ENCODE measurements around the gene MTG1. TPM values are rescaled to one million over a fixed set of nuclear protein-coding genes. Genes with fewer than 3 reads are reported as not detected.
A peak's percentile ranks its signal among the peaks of the same experiment; 100 is the strongest.

MTG1 gene
- total RNA-seq, 4 donors from 2014 or later, result 26.5 to 139 (median 47.0) TPM

- no peak for TF ChIP-seq POLR2A (IDR thresholded peaks at IDR 0.05)
- TF ChIP-seq EP300 (IDR thresholded peaks at IDR 0.05; ENCODE audit: low read depth), result no peak
- TF ChIP-seq CTCF (IDR thresholded peaks at IDR 0.05), result no peak
- TF ChIP-seq POLR2AphosphoS5 (IDR thresholded peaks at IDR 0.05), result no peak
- WGBS, 2 donors (ENCODE audit: low coverage in 1 of 2), result 86% methylated on average over 12 of the region's 12 CpGs; no CpG with 5 or more reads in 1 of the 2 donors
- H3K4me3 ChIP-seq, result no peak overlapping the region
- in situ Hi-C loops (cut with MboI; ENCODE audit: low pct_ligation_motif_present in 1 of 4, low pct_unique_long_range_greater_than_20kb in 1 of 4, low sequenced_read_pairs in 3 of 4), result no loop called here
- peaks cover 0 to 42% (median 5%) of the 10 kb centered on the region in 4 donors for H3K36me3 ChIP-seq
- no peaks in the 10 kb centered on the region for H3K9me3 ChIP-seq
- H3K27ac ChIP-seq, result peak overlapping the region in 2 of 4 donors; percentile 17 to 65
- no peak for DNase-seq
- H3K4me1 ChIP-seq, result peaks cover 0 to 4% (median 0%) of the 10 kb centered on the region in 4 donors
- H3K27me3 ChIP-seq, result no peaks in the 10 kb centered on the region
- intact Hi-C loops (cut with DNase I; ENCODE audit: low total_unique reads), result no loop called here
Measured at GRCh38 chr10:133401500-133401899, 7.5 kb downstream of the MTG1 start.

DNA sequence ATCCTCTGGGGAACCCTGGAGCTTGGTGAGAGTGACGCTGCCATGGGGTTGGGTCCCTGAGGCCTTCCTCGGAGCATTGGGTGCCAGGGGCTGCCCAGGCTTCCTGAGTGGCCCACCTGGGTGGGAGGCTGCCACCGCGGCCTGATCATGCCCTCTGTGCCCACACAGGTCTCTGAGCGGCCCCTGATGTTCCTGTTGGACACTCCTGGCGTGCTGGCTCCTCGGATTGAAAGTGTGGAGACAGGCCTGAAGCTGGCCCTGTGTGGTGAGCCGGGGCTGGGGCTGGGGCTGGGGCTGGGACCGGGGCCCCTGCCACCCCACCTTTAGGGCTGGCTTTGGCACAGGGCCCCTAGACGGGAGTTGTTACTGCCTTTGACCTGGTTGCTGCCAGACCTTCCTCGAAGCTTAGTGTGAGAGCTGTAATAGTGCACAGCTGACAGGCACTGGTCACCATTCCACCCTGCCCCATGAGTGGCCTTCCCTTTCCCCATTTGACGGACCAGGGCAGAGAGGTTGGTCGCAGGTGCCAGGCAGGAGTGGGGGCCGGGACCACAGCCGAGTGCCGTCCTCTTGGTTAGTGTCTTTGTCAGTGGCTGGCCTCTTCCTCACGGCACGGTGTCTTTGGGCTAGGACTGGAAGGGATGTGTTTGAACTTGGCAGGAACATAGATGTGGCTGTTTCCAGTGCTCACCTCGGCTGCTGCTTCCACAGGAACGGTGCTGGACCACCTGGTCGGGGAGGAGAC is 8.2 kb downstream of the MTG1 start:
- peaks cover 0 to 4% (median 0%) of the 10 kb centered on the region in 4 donors for H3K4me1 ChIP-seq
- no peak overlapping the region for H3K4me3 ChIP-seq
- intact Hi-C loops (cut with DNase I; ENCODE audit: low total_unique reads) (no loop called here), in situ Hi-C loops (cut with MboI; ENCODE audit: low pct_ligation_motif_present in 1 of 4, low pct_unique_long_range_greater_than_20kb in 1 of 4, low sequenced_read_pairs in 3 of 4) (no loop called here)
- H3K27ac ChIP-seq, result peak overlapping the region in 1 of 4 donors; percentile 65
- WGBS, 2 donors (ENCODE audit: low coverage in 1 of 2), result 95% methylated on average over 18 of the region's 21 CpGs; no CpG with 5 or more reads in 1 of the 2 donors
- H3K9me3 ChIP-seq, result no peaks in the 10 kb centered on the region
- peaks cover 0 to 42% (median 5%) of the 10 kb centered on the region in 4 donors for H3K36me3 ChIP-seq
- TF ChIP-seq CTCF (IDR thresholded peaks at IDR 0.05), result no peak
- TF ChIP-seq EP300 (IDR thresholded peaks at IDR 0.05; ENCODE audit: low read depth), result no peak
- TF ChIP-seq POLR2A (IDR thresholded peaks at IDR 0.05), result no peak
- DNase-seq, result no peak
- no peaks in the 10 kb centered on the region for H3K27me3 ChIP-seq

GRCh38 chr10:133403359-133403758 is 9.4 kb downstream of the MTG1 start:
- Histone ChIP-seq H3K9me3 (no peaks in the 10 kb centered on the region), H3K27ac (no peak overlapping the region), H3K27me3 (no peaks in the 10 kb centered on the region), H3K4me1 (peaks cover 0 to 4% (median 0%) of the 10 kb centered on the region in 4 donors), H3K4me3 (no peak overlapping the region), H3K36me3 (peaks cover 0 to 49% (median 8%) of the 10 kb centered on the region in 4 donors)
- in situ Hi-C loops (cut with MboI; ENCODE audit: low pct_ligation_motif_present in 1 of 4, low pct_unique_long_range_greater_than_20kb in 1 of 4, low sequenced_read_pairs in 3 of 4), result no loop called here
- no peak for TF ChIP-seq CTCF (IDR thresholded peaks at IDR 0.05)
- no peak for DNase-seq
- 82 to 89% methylated on average over 11 to 16 of the region's 16 CpGs for WGBS, 2 donors (ENCODE audit: low coverage in 1 of 2)
- intact Hi-C loops (cut with DNase I; ENCODE audit: low total_unique reads), result no loop called here

GRCh38 chr10:133403784-133404183 is 9.8 kb downstream of the MTG1 start:
- Histone ChIP-seq H3K4me1 (peaks cover 0 to 4% (median 0%) of the 10 kb centered on the region in 4 donors), H3K27me3 (no peaks in the 10 kb centered on the region), H3K27ac (no peak overlapping the region), H3K9me3 (no peaks in the 10 kb centered on the region), H3K36me3 (peaks cover 0 to 49% (median 6%) of the 10 kb centered on the region in 4 donors), H3K4me3 (no peak overlapping the region)
- WGBS, 2 donors (ENCODE audit: low coverage in 1 of 2), result 92 to 96% methylated on average over 5 of the region's 5 CpGs
- TF ChIP-seq POLR2AphosphoS5 (IDR thresholded peaks at IDR 0.05) (no peak), EP300 (IDR thresholded peaks at IDR 0.05; ENCODE audit: low read depth) (no peak), POLR2A (IDR thresholded peaks at IDR 0.05) (no peak), CTCF (IDR thresholded peaks at IDR 0.05) (no peak)
- DNase-seq, result no peak
- intact Hi-C loops (cut with DNase I; ENCODE audit: low total_unique reads) (no loop called here), in situ Hi-C loops (cut with MboI; ENCODE audit: low pct_ligation_motif_present in 1 of 4, low pct_unique_long_range_greater_than_20kb in 1 of 4, low sequenced_read_pairs in 3 of 4) (no loop called here)
